GM18517 (cell line): ENCODE results near the gene PRSS23.

Source experiments
- ATAC-seq: cut with Tn5 transposase; IDR thresholded peaks from one replicate; pipeline ENCODE4 v1.9.1; 2021; ENCODE audit warnings: mild to moderate bottlenecking, moderate library complexity; ENCODE audit not compliant: unreplicated experiment

The PRSS23 gene

GRCh38 chr11:86790195-86790725 lies 10.1 kb upstream of the PRSS23 start:
- ATAC-seq, result no peak

- ATAC-seq, result no peak
Observed at GRCh38 chr11:86790867-86791849, 9.2 kb upstream of the PRSS23 start.

DNA sequence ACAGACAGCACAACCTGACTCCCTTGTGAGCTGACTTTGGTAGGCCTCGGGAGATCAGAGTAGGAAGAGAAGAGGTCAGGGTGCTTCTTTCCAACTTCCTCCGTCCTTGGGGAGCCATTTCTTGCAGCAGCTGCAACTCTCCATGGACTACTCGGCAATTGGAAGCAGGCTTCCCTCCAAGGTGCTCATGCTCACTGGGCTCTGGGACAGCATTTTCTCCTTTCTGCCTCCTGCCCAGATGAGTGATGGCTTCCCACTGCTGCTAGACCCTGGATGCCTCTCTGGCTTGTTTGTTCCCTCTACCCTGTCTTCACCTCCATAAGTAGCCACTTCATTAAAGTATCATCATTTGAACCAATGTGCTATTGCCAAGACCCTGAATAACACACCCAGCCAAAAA lies 8.2 kb upstream of the PRSS23 start:
- ATAC-seq, result no peak

DNA sequence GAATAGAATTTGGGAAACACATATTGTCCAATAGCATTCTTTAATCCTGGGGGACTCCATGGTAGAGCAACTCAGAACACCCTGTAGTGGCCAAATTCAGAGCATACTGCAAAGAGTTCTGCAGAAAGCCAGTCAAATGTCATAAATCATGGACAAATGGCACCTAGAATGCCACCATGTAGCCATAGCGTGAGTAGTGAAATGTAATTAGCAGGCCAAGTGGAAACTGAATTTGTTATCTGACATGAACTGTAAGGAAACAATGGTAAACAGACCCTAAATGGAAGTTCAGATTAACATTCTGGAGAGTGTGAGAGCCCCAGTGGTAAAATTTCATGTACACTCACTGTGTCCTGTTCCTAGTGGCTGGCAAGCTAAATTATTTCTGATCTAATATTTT lies 7.0 kb upstream of the PRSS23 start:
- ATAC-seq, result no peak

- ATAC-seq, result no peak
Observed at GRCh38 chr11:86795511-86795910, 4.8 kb upstream of the PRSS23 start.

DNA sequence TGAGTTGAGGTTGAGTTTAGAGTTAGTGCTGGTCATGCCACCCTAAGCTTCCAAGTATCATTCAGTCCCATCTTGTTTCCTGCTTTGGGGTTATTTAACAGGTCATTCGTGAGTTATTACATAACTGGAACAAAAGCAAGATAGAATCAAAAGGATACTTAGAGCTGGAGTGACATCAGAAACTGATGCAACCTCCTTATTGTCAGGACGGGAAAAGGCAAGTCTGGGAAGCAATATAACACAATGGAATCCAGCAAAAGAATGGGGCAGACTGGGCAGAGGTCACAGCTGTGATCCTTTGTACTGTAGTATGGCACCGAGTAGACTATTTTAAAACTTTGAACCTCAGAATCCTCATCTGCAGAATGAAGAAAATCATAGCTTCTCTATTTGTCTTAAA lies 4.4 kb upstream of the PRSS23 start:
- ATAC-seq, result no peak

DNA sequence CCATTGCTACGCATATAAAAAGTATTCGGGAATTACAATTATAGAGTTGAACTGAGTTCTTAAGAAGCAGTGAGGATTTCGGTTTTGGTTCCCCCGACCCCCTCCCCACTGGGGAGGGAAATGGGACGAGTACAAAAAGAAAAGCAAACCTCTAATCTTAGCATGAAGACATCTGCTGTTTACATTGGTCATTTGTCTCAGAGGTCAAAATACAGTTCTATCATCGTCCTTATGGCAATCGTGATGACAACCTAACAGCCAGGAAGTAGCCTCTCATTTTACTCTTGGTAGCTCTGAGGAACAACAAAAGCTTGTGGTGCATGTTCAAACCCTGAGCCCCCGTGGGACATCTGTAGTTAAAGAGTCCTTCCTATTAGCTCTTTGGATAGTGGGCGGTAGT lies 3.2 kb upstream of the PRSS23 start:
- ATAC-seq, result no peak

GRCh38 chr11:86798988-86799387 lies 1.4 kb upstream of the PRSS23 start:
- no peak for ATAC-seq

- no peak for ATAC-seq
Observed at GRCh38 chr11:86799680-86800075, 664 bp upstream of the PRSS23 start.

DNA sequence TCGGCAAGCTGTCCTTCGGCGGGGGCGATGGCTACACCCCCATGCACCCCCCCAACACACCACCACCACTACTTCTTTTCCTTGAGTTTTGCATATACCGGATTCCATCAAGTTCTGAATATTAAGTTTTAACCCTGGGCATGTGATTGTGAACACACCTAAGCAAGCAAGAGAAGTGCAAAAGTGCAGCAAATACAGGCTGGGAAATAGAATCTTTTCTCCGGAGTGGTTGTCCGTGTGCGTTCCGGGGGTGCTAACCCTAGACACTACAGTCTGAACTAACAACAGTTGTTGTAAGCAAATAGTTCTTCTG lies 574 bp downstream of the PRSS23 start:
- ATAC-seq, result no peak

DNA sequence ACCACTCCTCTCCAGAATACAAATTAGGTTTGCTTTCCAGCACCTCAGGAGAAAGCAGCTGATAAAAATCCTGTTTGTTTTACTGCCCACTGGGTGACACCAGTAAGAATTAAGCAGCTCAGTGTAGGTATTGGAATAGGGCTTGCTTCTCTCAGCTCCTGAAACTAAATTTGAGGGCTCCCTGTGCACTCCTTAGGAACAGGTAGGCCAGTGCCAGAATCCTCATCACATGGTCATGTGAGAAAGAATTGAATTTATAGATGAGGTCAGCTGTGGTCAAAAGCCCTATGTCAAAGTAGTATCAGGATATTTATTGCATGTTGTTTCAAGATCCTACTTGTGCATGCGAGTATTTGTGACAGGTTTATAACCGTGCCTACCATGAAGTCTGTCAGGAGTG lies 1.0 kb downstream of the PRSS23 start:
- ATAC-seq, result no peak

DNA sequence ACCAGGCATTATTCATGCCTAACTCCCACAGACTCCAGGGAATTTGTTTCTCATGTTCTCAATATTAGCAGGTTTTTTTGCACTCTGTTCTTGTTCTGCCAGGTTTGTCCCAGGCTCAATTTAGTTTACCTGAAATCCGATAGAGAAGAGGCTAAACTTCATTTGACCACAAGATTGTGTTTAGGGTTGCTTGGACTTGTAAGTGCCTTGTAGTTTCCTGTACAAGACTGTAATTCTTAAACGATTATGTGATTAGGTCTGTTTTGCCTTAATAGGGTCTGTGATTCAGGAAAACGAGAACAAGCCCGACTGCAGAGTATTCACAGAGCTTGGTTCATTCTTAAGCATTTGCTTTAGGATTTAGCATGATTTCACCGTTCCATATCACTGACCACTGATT lies 1.8 kb downstream of the PRSS23 start:
- no peak for ATAC-seq

DNA sequence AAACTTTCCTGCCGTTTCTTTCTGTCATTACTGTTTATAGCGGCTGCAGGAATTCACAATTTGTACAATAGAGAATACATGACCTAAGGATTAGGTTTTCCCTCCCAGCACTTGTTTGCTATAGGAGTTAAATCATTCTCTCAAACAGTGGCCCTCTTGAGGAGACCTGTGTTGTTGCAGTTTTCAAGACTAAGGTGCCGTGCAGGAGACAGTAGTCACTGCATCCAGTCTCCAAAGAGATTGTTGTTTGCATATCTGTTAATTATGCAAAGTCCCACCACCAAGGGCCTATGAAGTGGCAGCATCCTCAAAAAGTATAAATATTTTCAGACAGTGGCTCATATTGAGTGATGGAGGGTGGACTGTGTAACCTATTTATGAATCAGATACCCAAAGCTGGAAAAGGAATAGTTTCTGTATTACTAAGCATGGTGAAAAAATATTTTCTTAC lies 2.3 kb downstream of the PRSS23 start:
- no peak for ATAC-seq

DNA sequence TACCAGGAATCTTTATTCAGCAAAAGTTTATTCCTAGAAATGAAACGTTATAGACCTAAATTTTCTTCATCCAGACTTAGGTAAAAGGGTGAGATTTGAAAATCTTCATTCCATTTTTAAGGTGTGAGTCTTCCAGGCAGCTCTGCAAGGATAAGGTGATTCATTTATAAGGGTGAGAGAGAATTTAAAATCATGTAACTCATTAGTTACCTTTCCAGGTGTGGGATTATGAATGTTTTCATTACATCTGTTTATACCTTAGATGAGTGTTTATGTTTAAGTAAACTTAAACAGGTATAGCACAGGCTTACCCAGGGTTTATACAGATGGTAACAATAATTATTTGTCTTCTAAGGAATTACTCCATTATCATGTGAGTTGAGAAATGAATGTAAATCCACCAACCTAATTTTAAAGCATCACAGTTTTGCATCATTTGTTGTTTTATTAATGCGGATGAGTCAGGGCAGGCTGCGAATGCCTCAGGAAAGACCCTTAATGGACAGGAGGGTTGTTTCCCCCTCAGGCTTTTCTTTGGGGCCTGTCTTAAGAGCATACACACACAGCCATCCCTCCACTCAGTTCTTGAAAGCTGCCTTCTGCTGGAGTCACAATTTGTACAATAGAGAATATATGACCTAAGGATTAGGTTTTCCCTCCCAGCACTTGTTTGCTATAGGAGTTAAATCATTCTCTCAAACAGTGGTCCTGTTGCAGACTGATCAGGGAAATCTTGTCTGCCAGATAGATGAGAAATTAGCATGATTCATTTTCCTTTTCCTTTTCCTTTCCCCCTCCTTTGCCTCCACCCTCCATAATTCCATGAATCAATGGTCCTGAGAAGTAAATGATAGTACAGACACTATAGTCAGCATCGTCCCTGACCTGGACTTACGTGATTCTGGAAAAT lies 3.0 kb downstream of the PRSS23 start:
- ATAC-seq, result no peak

DNA sequence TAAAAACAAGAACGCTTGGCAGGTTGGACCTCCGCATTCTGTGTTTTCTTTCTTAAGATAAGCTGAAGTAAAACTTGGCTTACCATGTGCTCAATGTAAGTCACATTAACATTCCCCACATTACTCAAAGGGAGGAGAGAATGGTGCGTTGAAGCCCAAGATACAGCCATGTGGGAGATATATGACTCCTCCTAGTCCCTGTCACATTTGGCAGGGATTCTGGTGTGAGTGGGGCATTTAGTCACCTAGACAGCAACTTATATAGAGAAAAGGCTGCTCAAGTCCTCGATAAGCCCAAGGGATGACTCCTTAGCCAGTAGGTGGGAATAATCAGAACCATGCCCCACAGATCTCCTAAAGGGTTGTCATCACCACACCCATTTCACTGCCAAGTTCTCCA lies 4.6 kb downstream of the PRSS23 start:
- no peak for ATAC-seq

GRCh38 chr11:86805873-86806310 lies 5.5 kb downstream of the PRSS23 start:
- peak; percentile 92 for ATAC-seq

DNA sequence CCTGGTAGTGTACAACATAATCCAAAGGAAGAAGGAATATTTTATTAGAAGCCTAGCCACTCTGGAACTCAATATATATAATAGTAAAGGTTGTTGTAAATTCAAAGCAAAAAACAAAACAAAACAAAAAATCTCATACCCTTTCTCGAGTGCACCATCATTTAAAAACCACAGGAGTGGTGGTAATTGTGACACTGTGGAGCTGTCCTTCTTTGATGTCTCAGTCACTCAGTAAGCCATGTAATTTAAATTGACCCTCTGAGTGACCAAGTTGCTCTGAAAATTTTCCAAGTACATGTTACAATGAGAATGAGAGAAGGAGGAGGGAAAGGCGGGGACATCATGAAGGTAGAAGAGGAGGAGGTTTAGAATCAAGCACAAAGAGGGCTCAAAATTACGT lies 6.6 kb downstream of the PRSS23 start:
- ATAC-seq, result no peak

- no peak for ATAC-seq
Observed at GRCh38 chr11:86807360-86807759, 7.0 kb downstream of the PRSS23 start.

- ATAC-seq, result no peak
Observed at GRCh38 chr11:86809561-86809960, 9.2 kb downstream of the PRSS23 start.

- no peak for ATAC-seq
Observed at GRCh38 chr11:86810288-86810687, 9.9 kb downstream of the PRSS23 start.

GRCh38 chr11:86811637-86812321 lies 11.4 kb downstream of the PRSS23 start:
- no peak for ATAC-seq
